GM19324 (cell line): ENCODE measurements around the gene OR6F1.
"Not testable (repeated sequence)": the region's sequence is repeated elsewhere in the genome, so short reads cannot be mapped to it uniquely, and the experiment has no call there.

Experiments used
- ATAC-seq: cut with Tn5 transposase; IDR thresholded peaks from one replicate; pipeline ENCODE4 v1.9.1; 2021; ENCODE audit warnings: mild to moderate bottlenecking, moderate library complexity; ENCODE audit not compliant: unreplicated experiment, low FRiP score

OR6F1 gene

GRCh38 chr1:247716546-247716945 lies at the start of gene OR6F1:
Gene OR6F1, minus strand, starts transcription at chr1:247716646. Its CDS starts 3,891 bp downstream, at chr1:247712755.
- ATAC-seq: no peak

- no peak for ATAC-seq
Observed at GRCh38 chr1:247760456-247760855, 44.0 kb upstream of the OR6F1 start, which contains the start of gene OR1C1. Gene OR1C1, minus strand, starts transcription at chr1:247760556. Its CDS starts 2,150 bp downstream, at chr1:247758406.

GRCh38 chr1:247754311-247754710 lies 37.9 kb upstream of the OR6F1 start:
- not testable (repeated sequence) for ATAC-seq

- ATAC-seq: no peak
Observed at GRCh38 chr1:247749870-247750269, 33.4 kb upstream of the OR6F1 start.

GRCh38 chr1:247748041-247748440 lies 31.6 kb upstream of the OR6F1 start, which contains the start of gene OR14A2:
Gene OR14A2, minus strand, starts transcription at chr1:247748141.
- ATAC-seq: no peak

- ATAC-seq: no peak
Observed at GRCh38 chr1:247747616-247748015, 31.2 kb upstream of the OR6F1 start.

- no peak for ATAC-seq
Observed at GRCh38 chr1:247746391-247746935, 30.0 kb upstream of the OR6F1 start.

GRCh38 chr1:247742215-247742760 lies 25.8 kb upstream of the OR6F1 start:
- not testable (repeated sequence) for ATAC-seq

GRCh38 chr1:247741756-247742155 lies 25.3 kb upstream of the OR6F1 start:
- ATAC-seq: no peak

GRCh38 chr1:247740721-247741120 lies 24.3 kb upstream of the OR6F1 start:
- no peak for ATAC-seq

- ATAC-seq: no peak
Observed at GRCh38 chr1:247738315-247738714, 21.9 kb upstream of the OR6F1 start, which contains the start of gene OR14K1. Gene OR14K1, plus strand, starts transcription at chr1:247738615. Its CDS starts 0 bp downstream, at chr1:247738615.

- no peak for ATAC-seq
Observed at GRCh38 chr1:247721222-247721621, 4.8 kb upstream of the OR6F1 start.

GRCh38 chr1:247713753-247714152 lies 2.7 kb downstream of the OR6F1 start:
- ATAC-seq: no peak

- ATAC-seq: not testable (repeated sequence)
Observed at GRCh38 chr1:247710681-247711080, 5.8 kb downstream of the OR6F1 start.

- ATAC-seq: no peak
Observed at GRCh38 chr1:247701338-247701737, 15.1 kb downstream of the OR6F1 start.

- peak; percentile 58 for ATAC-seq
Observed at GRCh38 chr1:247681288-247681897, 35.1 kb downstream of the OR6F1 start.

- ATAC-seq: no peak
Observed at GRCh38 chr1:247680171-247680570, 36.3 kb downstream of the OR6F1 start.

GRCh38 chr1:247679639-247680038 lies 36.8 kb downstream of the OR6F1 start, which contains the start of gene OR13G1:
Gene OR13G1, minus strand, starts transcription at chr1:247679739. Its CDS starts 6,698 bp downstream, at chr1:247673041.
- ATAC-seq: no peak

GRCh38 chr1:247669225-247669624 lies 47.2 kb downstream of the OR6F1 start:
- ATAC-seq: no peak
